Mammary epithelial cell (primary cell): ENCODE measurements around the gene PASD1.

Experiments used
- EZH2 ChIP-seq: IDR thresholded peaks from 2 replicates; pipeline ENCODE4 v1.6.1; 2012; ENCODE audit warnings: low read length, inconsistent platforms, borderline replicate concordance
- TF ChIP-seq, protein P1 (sequence below), 2 donors: IDR thresholded peaks in 1 of 2; conservative IDR thresholded peaks in 1 of 2; 2 replicates each; pipeline ENCODE4 v1.5.1; 2011 to 2012; ENCODE audit warnings: inconsistent platforms in 2 of 2, low read length in 2 of 2, mild to moderate bottlenecking in 2 of 2, control low read depth in 1 of 2, low read depth in 1 of 2; ENCODE audit not compliant: insufficient read depth in 1 of 2; ENCODE audit errors: extremely low read depth in 1 of 2

- TF ChIP-seq, protein P1, sequence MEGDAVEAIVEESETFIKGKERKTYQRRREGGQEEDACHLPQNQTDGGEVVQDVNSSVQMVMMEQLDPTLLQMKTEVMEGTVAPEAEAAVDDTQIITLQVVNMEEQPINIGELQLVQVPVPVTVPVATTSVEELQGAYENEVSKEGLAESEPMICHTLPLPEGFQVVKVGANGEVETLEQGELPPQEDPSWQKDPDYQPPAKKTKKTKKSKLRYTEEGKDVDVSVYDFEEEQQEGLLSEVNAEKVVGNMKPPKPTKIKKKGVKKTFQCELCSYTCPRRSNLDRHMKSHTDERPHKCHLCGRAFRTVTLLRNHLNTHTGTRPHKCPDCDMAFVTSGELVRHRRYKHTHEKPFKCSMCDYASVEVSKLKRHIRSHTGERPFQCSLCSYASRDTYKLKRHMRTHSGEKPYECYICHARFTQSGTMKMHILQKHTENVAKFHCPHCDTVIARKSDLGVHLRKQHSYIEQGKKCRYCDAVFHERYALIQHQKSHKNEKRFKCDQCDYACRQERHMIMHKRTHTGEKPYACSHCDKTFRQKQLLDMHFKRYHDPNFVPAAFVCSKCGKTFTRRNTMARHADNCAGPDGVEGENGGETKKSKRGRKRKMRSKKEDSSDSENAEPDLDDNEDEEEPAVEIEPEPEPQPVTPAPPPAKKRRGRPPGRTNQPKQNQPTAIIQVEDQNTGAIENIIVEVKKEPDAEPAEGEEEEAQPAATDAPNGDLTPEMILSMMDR (conservative IDR thresholded peaks at IDR 0.05 in 1 of 2, IDR thresholded peaks at IDR 0.05 in 1 of 2; ENCODE audit: extremely low read depth in 1 of 2, insufficient read depth in 1 of 2, low read depth in 1 of 2, low read length in 2 of 2) = no peak
- TF ChIP-seq EZH2 = no peak
Observed at GRCh38 chrX:151536571-151536970, 26.9 kb upstream of the PASD1 start.
